ENCODE measurements around the gene GSTM2. TPM values are rescaled to one million over a fixed set of nuclear protein-coding genes. Genes with fewer than 3 reads are reported as not detected.

The GSTM2 gene
- total and polyA plus RNA-seq, 2 of the 4 experiments (the other 2 are of a cell fraction), result 10.2 to 85.5 TPM

DNA sequence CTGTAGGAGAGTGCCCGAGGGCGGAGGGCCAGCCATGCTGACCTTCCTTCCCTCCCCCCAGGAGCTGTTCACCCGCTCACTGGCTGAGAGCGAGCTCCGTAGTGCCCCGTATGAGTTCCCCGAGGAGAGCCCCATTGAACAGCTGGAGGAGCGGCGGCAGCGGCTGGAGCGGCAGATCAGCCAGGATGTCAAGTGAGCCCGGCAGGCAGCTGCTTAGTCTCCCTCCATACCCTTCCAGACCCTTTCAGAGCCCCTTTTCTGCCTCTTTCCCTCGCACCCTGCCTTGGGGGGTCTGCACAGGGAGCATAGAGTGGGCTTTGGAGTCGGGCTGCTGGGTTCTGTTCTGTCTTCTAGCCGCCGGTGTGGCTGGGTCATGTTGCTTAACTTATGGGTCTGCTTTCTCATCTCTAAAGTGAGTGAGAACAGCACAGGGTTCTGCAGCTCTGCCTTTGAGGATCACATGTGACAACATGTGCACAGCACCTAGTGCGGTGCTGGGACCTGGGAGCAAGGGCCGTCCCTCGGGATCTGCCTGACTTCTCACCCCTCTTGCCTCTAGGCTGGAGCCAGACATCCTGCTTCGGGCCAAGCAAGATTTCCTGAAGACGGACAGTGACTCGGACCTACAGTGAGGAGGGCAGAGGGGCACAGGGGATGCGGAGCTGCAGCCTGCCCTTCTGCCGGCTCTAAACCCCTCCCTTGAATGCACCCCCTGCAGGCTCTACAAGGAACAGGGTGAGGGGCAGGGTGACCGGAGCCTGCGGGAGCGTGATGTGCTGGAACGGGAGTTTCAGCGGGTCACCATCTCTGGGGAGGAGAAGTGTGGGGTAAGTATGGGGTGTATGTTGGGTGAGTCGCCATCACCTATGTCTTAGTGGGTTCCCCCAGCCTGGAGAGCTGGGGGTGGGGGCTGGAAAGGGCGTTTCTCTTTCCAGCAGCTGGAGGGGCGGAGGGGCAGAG, 42.0 kb upstream of the GSTM2 start (continued):
- TF ChIP-seq CEBPB (IDR thresholded peaks at IDR 0.05; ENCODE audit: low read depth, low read length) (no peak), MAFK (IDR thresholded peaks at IDR 0.05; ENCODE audit: low read depth, low read length) (no peak)

DNA sequence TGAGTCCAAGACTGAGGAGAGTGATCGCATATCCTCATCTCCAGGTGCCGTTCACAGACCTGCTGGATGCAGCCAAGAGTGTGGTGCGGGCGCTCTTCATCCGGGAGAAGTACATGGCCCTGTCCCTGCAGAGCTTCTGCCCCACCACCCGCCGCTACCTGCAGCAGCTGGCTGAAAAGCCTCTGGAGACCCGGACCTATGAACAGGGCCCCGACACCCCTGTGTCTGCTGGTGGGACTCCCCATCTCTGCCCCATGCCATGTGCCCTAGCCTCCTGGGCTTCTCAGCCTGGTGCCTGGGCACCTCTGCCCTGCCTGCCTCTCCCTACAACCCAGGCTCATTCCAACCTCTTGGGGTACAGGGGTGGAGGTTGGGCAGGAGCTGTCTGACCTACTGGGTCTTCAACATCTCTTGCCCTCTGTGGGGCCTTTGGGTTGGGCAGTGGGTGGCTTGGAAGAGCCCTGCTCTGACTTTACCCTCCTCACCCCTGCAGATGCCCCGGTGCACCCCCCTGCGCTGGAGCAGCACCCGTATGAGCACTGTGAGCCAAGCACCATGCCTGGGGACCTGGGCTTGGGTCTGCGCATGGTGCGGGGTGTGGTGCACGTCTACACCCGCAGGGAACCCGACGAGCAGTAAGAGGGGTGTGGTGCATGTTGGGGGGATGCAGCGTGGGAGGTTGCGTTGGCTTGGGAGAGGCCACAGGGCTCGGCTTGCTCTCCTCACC, 41.0 kb upstream of the GSTM2 start:
- Histone ChIP-seq H3K18ac (ENCODE audit: low read depth, low read length) (no peak overlapping the region), H3K36me3 (ENCODE audit: control insufficient read depth, insufficient read depth, low read length) (peaks cover 59% of the 10 kb centered on the region), H3K4me2 (ENCODE audit: low read depth, low read length) (no peak overlapping the region), H3K9me1 (ENCODE audit: insufficient read depth, low read length) (peaks cover 14% of the 10 kb centered on the region; the same call in 1 of the 2 replicates), H3K79me1 (ENCODE audit: low read depth in 1 of 2, low read length in 2 of 2) (peaks cover 21 to 78% of the 10 kb centered on the region in 2 experiments), H2AK9ac (replicated peaks; ENCODE audit: low read depth, low read length, poor library complexity) (peak overlapping the region; percentile 72), H3K4ac (ENCODE audit: low read depth, low read length) (no peak overlapping the region), H2BK15ac (ENCODE audit: low read depth, low read length) (no peak overlapping the region), H2BK20ac (ENCODE audit: low read depth, low read length) (no peak overlapping the region), H3K27ac (ENCODE audit: insufficient read depth, low read length) (no peak overlapping the region), H3K56ac (ENCODE audit: extremely low read depth, insufficient read depth, low read length) (no peak overlapping the region), H3K23ac (ENCODE audit: low read depth, low read length) (no peak overlapping the region), H3K4me3 (ENCODE audit: insufficient read depth, low read depth, low read length) (no peak overlapping the region), H4K5ac (ENCODE audit: low read depth, low read length) (no peak overlapping the region), H4K20me1 (ENCODE audit: insufficient read depth, low read length) (peaks cover 56% of the 10 kb centered on the region), H3K14ac (replicated peaks; ENCODE audit: low read depth, low read length) (no peak overlapping the region), H3K9ac (ENCODE audit: low read depth, low read length) (no peak overlapping the region), H3K9me3 (ENCODE audit: control insufficient read depth, insufficient read depth, low read length) (no peaks in the 10 kb centered on the region), H4K91ac (ENCODE audit: insufficient read depth, low read depth, low read length) (no peak overlapping the region), H2AK5ac (ENCODE audit: low read depth, low read length) (no peak overlapping the region), H2BK5ac (ENCODE audit: low read depth, low read length, poor library complexity, severe bottlenecking) (no peak overlapping the region), H3K4me1 (ENCODE audit: control insufficient read depth, insufficient read depth, low read length) (peaks cover 27% of the 10 kb centered on the region), H2AFZ (replicated peaks; ENCODE audit: low read length, poor library complexity) (peak overlapping the region; percentile 32), H2BK120ac (ENCODE audit: low read depth, low read length) (no peak overlapping the region), H4K8ac (ENCODE audit: low read depth in 2 of 2, low read length in 2 of 2) (no peak overlapping the region), H3K27me3 (ENCODE audit: control insufficient read depth, insufficient read depth, low read length) (no peaks in the 10 kb centered on the region)
- CTCF ChIA-PET, result no interaction called here
- no TSS peak for BruUV-seq (replicated peaks)
- in situ Hi-C loops (cut with MboI; ENCODE audit: low sequenced_read_pairs) (no loop called here), dilution Hi-C loops (cut with HindIII; ENCODE audit: low sequenced_read_pairs, unreplicated experiment) (no loop called here), intact Hi-C loops (cut with micrococcal nuclease) (loop anchor here (10.0 kb wide), 1 partner anchor 342 kb away; the partner anchor contains the start of gene PSRC1)
- 97% methylated on average over 7 of the region's 21 CpGs; no CpG with 5 or more reads in 1 of the 2 experiments for WGBS, 2 experiments (ENCODE audit: extremely low coverage in 2 of 2, insufficient read length in 1 of 2)
- POLR2A ChIA-PET (ENCODE audit: unreplicated experiment), result interaction anchor here (1.5 kb wide), 1 partner anchor 79 kb away, joined by 4 read pairs; the partner anchor contains the start of gene GNAI3
- ATAC-seq (ENCODE audit: low read depth) (no peak), DNase-seq (no peak)
- TF ChIP-seq SMC3 (IDR thresholded peaks at IDR 0.05; ENCODE audit: low read depth, low read length) (no peak), RFX5 (IDR thresholded peaks at IDR 0.05; ENCODE audit: low read depth, low read length) (no peak), NFE2L2 (IDR thresholded peaks at IDR 0.05; ENCODE audit: low read depth, low read length) (no peak), CHD1 (IDR thresholded peaks at IDR 0.05; ENCODE audit: low read depth, low read length) (no peak), MXI1 (IDR thresholded peaks at IDR 0.05; ENCODE audit: borderline replicate concordance, low read depth, low read length) (no peak), ELK1 (IDR thresholded peaks at IDR 0.05; ENCODE audit: borderline replicate concordance, low read depth, low read length) (no peak), BHLHE40 (IDR thresholded peaks at IDR 0.05; ENCODE audit: low read depth, low read length) (no peak), RAD21 (IDR thresholded peaks at IDR 0.05; ENCODE audit: low read length) (no peak), MAFK (IDR thresholded peaks at IDR 0.05; ENCODE audit: low read depth, low read length) (no peak), POLR2A (IDR thresholded peaks at IDR 0.05; ENCODE audit: low read depth, low read length) (no peak), CTCF (conservative IDR thresholded peaks at IDR 0.05; ENCODE audit: low read depth, low read length) (no peak)
